AG09309 (cell line): ENCODE data around the gene PDS5A.
"Not testable (repeated sequence)": the region's sequence is repeated elsewhere in the genome, so short reads cannot be mapped to it uniquely, and the experiment has no call there.

Experiments
- DNase-seq: peaks from one replicate; pipeline ENCODE4 v3.0.0-alpha.2; 2010; ENCODE audit warnings: low read depth
- H3K4me3 ChIP-seq: 2 replicates; pipeline ENCODE4 v1.5.1; 2011; ENCODE audit warnings: mild to moderate bottlenecking, low read depth, low read length, moderate library complexity; ENCODE audit not compliant: control insufficient read depth
- TF ChIP-seq, protein P1 (sequence below): IDR thresholded peaks from 2 replicates; pipeline ENCODE4 v1.5.1; 2011; ENCODE audit warnings: mild to moderate bottlenecking, low read depth, low read length, inconsistent platforms; ENCODE audit not compliant: insufficient read depth, control insufficient read depth; ENCODE audit errors: missing control alignments

The PDS5A gene

DNA sequence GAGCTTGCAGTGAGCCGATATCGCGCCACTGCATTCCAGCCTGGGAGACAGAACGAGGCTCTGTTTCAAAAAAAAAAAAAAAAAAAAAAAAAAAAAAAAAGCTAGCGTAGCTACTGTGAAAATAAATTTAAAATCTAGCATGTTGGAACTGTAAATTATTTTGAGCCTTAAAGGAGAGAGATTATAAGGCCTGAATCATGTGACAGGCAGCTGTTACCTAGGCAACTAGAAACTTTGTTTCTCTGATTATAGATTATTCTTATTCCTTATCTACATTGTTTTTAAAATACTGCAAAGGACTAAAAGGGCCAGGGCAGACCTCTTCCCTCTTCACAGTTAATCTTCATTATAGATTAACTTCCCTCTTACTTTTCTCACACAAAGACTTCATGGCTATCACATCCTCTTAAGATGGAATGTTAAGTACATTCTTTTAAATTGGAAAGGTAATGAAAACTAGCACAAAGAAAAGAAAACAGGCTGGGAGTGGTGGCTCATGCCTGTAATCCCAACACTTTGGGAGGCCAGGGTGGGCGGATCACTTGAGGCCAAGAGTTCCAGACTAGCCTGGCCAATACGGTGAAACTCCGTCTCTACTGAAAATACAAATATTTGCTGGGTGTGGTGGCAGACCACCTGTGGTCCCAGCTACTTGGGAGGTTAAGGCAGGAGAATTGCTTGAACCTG lies 21.1 kb upstream of the PDS5A start:
- H3K4me3 ChIP-seq, result no peak overlapping the region
- TF ChIP-seq, protein P1, sequence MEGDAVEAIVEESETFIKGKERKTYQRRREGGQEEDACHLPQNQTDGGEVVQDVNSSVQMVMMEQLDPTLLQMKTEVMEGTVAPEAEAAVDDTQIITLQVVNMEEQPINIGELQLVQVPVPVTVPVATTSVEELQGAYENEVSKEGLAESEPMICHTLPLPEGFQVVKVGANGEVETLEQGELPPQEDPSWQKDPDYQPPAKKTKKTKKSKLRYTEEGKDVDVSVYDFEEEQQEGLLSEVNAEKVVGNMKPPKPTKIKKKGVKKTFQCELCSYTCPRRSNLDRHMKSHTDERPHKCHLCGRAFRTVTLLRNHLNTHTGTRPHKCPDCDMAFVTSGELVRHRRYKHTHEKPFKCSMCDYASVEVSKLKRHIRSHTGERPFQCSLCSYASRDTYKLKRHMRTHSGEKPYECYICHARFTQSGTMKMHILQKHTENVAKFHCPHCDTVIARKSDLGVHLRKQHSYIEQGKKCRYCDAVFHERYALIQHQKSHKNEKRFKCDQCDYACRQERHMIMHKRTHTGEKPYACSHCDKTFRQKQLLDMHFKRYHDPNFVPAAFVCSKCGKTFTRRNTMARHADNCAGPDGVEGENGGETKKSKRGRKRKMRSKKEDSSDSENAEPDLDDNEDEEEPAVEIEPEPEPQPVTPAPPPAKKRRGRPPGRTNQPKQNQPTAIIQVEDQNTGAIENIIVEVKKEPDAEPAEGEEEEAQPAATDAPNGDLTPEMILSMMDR, result no peak
- DNase-seq, result no peak

DNA sequence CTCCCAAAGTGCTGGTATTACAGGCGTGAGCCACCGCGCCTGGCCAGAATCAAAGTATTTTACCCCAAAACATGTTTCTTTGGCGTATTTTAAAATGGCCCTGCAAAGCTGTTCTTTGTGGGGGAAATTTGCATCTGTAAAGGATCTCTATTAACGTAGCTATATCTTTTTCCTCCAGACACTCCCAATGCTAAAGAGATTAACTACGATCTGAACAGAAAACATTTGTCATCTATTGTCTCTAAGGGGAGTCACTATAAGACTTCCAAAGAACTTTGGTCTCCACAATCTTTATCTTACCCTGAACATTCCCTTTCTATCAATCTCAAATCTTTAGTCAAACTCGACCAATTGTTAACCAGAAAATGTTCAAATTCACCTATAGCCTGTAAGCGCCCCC lies 19.1 kb upstream of the PDS5A start:
- DNase-seq, result no peak
- no peak overlapping the region for H3K4me3 ChIP-seq
- TF ChIP-seq, protein P1, result no peak

DNA sequence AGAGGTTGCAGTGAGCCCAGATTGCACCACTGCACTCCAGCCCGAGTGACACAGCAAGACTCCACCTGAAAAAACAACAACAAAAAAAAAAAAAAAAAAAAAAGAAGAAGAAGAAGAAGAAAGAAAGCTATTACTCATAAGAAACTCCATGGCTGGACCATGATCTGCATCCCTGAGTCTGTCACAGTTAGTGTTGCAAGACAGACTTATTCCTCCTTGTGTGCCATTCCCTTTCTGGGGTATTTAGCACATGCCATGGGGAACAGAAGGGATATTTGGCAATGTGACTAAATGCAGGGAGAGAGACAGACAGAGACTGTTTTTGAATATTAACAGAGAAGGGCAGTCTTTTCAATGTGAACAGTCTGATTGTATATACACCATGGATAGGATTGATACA lies 16.7 kb upstream of the PDS5A start:
- no peak for DNase-seq
- H3K4me3 ChIP-seq, result no peak overlapping the region
- TF ChIP-seq, protein P1, result no peak

DNA sequence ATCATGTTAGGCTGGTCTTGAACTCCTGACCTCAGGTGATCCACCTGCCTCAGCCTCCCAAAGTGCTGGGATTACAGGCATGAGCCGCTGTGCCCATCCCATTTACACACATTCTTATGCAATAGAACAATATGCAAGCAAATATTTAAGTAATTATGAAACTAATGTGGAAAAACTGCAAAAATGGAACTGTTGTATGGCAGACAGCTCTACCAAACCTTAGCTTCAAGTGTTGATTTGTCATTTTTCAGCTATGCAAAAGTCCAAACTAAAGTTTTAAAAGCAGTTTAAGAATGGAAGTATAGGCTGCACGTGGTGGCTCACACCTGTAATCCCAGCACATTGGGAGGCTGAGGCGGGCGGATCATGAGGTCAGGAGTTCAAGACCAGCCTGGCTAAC lies 11.7 kb upstream of the PDS5A start:
- H3K4me3 ChIP-seq, DNase-seq: not testable (repeated sequence)

DNA sequence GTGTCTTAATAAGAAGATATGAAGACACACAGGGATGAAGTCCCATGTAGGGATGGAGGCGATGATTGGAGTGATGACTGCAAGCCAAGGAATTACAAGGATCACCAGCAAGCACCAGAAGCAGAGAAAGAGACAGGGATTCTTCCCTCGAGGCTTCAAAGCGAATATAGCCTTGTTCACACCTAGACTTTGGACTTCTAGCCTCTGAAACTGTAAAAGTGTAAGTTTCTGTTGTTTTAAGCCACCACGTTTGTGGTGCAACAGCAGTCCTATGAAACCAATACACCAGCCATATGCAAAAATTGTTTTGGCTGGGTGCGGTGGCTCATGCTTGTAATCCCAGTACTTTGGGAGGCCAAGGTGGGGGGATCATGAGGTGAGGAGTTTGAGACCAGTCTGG lies 9.8 kb upstream of the PDS5A start:
- DNase-seq, result no peak
- TF ChIP-seq, protein P1, result no peak
- no peak overlapping the region for H3K4me3 ChIP-seq

DNA sequence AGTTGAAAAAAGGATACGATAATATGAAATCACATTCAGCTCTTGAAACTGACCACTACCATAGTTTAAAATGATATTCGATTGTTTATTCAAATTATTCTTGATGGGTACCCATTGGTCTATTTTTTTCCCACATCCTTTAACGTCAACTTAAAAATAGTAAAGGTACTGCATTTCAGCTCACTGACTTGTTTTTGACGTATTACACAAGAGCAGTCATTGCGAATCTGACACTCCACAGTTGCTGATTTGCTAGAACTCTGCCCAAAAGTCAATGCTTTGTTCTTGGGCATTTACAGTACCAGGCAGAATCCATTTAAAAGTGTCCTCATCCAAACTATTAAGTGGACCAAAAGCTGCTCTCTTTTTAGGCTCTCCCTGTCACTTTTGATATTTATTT lies 1.2 kb upstream of the PDS5A start:
- DNase-seq, result no peak
- TF ChIP-seq, protein P1, result no peak
- H3K4me3 ChIP-seq, result no peak overlapping the region

DNA sequence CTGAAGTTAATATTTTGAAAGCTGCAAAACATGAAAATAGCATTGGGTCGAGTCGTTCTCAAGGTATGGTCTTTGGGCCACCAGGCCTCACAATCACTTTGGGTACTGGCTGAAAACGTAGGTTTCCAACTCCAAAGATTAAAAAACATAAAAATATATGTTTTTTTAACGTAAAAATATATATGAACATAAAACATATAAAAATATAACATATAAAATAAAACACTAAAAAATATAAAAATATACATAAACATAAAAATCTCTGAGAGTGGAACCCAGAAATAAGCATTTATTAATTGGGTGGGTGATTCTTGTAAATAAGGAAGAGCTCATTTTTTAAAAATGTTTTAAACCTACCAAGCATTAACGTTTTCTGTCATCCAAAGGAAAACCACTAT lies 666 bp upstream of the PDS5A start:
- peak overlapping the region; percentile 63 for H3K4me3 ChIP-seq
- no peak for DNase-seq
- TF ChIP-seq, protein P1, result no peak
